Fibroblast of villous mesenchyme (primary cell): Measurements from ENCODE around the gene CCL22. TPM values are rescaled to one million over a fixed set of nuclear protein-coding genes. Genes with fewer than 3 reads are reported as not detected.

Experiments
- DNase-seq: peaks from one replicate; pipeline ENCODE4 v3.0.0-alpha.2; 2010; ENCODE audit warnings: low read depth
- H3K4me3 ChIP-seq: 2 replicates; pipeline ENCODE4 v1.5.1; 2011; ENCODE audit warnings: low read depth, mild to moderate bottlenecking, low read length
- CTCF ChIP-seq: IDR thresholded peaks from 2 replicates; pipeline ENCODE4 v1.5.1; 2012; ENCODE audit warnings: low read depth, mild to moderate bottlenecking, low read length; ENCODE audit not compliant: insufficient read depth
- total RNA-seq: library from RNA; depleted of rRNA; stranded (reverse); fragments of >200 nt; gene quantifications from 2 replicates; pipeline ENCODE4 v1.2.3, GENCODE V29; 2012

CCL22 gene
- total RNA-seq, 1 donor: not detected

- TF ChIP-seq CTCF: no peak
- H3K4me3 ChIP-seq: no peak overlapping the region
- DNase-seq: no peak
Observed at GRCh38 chr16:57345666-57346204, 12.8 kb upstream of the CCL22 start.

DNA sequence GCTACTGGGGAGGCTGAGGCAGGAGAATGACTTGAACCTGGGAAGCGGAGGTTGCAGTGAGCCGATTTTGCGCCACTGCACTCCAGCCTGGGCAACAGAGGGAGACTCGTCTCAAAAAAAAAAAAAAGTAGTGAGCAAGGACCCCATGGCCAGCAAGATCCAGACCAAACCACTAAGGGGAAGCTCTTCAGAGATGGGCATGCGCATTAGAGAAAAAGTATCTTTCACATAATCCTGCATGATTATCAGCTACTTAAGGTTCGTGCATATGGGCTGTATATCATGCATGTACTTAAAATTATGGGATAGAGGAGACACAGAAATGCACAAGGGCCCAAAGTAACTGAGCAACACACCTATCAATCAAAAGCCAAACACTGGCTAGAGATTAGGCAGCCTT, 10.7 kb upstream of the CCL22 start:
- DNase-seq: no peak
- no peak for TF ChIP-seq CTCF
- H3K4me3 ChIP-seq: no peak overlapping the region

GRCh38 chr16:57348327-57348726, 10.3 kb upstream of the CCL22 start:
- no peak overlapping the region for H3K4me3 ChIP-seq
- no peak for TF ChIP-seq CTCF
- DNase-seq: no peak

- H3K4me3 ChIP-seq: no peak overlapping the region
- no peak for TF ChIP-seq CTCF
- no peak for DNase-seq
Observed at GRCh38 chr16:57349212-57350031, 9.2 kb upstream of the CCL22 start.

- H3K4me3 ChIP-seq: no peak overlapping the region
- no peak for TF ChIP-seq CTCF
- no peak for DNase-seq
Observed at GRCh38 chr16:57352636-57353047, 5.9 kb upstream of the CCL22 start.

DNA sequence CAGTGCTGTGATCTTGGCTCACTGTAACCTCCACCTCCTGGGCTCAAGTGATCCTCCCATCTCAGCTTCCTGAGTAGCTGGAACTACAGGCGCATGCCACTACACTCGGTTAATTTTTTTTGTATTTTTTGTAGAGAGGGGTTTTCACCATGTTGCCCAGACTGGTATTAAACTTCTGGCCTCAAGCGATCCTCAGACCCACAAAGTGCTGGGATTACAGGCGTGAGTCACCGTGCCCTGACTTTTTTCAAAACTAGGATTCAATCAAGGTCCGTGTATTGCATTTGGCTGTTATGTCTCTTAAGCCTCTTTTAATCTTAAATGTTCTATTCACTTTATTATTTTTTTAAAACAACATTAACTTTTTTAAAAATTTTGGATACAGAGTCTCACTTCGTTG, 4.3 kb upstream of the CCL22 start:
- DNase-seq: no peak
- TF ChIP-seq CTCF: no peak
- no peak overlapping the region for H3K4me3 ChIP-seq
